A549 treated with RU486 at 1 μM for 4 hours (cell line): ENCODE data around the gene KIR3DL3. TPM values are rescaled to one million over a fixed set of nuclear protein-coding genes. Genes with fewer than 3 reads are reported as not detected.

Experiments
- total RNA-seq: library from RNA; stranded (reverse); fragments of 200-300 nt; extraction: Qiagen RNA extraction; gene quantifications from 5 replicates; pipeline ENCODE4 v1.2.3, GENCODE V29; 2022; ENCODE audit warnings: low read depth

Gene KIR3DL3
- not detected in 5 replicates for total RNA-seq

GRCh38 chr19:54724142-54724541 is at the start of gene KIR3DL3:
TSS of gene KIR3DL3 (plus strand) at chr19:54724442. CDS start at chr19:54724497, 55 bp downstream.

DNA sequence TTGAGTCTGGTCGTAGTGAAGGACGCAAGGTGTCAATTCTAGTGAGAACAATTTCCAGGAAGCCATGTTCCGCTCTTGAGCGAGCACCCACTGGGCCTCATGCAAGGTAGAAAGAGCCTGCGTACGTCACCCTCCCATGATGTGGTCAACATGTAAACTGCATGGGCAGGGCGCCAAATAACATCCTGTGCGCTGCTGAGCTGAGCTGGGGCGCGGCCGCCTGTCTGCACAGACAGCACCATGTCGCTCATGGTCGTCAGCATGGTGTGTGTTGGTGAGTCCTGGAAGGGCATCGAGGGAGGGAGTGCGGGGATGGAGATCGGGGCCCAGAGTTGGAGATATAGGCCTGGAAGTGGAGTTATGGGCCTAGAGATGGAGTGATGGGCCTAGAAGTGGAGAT is 14.1 kb downstream of the KIR3DL3 start, which contains the start of gene KIR2DL3:
KIR2DL3 (plus strand) TSS at position 208 of the 400 bp plus-strand sequence; CDS start at position 241, 33 bp downstream.

DNA sequence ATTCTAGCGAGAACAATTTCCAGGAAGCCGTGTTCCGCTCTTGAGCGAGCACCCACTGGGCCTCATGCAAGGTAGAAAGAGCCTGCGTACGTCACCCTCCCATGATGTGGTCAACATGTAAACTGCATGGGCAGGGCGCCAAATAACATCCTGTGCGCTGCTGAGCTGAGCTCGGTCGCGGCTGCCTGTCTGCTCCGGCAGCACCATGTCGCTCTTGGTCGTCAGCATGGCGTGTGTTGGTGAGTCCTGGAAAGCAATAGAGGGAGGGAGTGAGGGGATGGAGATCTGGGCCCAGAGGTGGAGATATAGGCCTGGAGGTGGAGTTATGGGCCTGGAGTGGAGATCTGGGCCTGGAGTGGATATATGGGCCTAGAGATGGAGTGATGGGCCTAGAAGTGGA is 45.4 kb downstream of the KIR3DL3 start, which contains the start of gene KIR2DL1:
KIR2DL1 (plus strand) TSS at position 148 of the 400 bp plus-strand sequence; CDS start at position 206, 58 bp downstream.

Other genes starting within 250 kb of the KIR3DL3 start
- gene LAIR2, start 221.6 kb upstream of the KIR3DL3 start, total RNA-seq = not detected in 5 replicates
- not detected in 5 replicates for gene LILRA2, start 150.7 kb upstream of the KIR3DL3 start, total RNA-seq
- not detected in 5 replicates for gene LILRA1, start 130.8 kb upstream of the KIR3DL3 start, total RNA-seq
- 0.03 TPM in 1 of 5 replicates, not detected in the others for gene LILRB1, start 94.0 kb upstream of the KIR3DL3 start, total RNA-seq
- not detected in 5 replicates for gene LILRB4, start 61.5 kb upstream of the KIR3DL3 start, total RNA-seq
- gene KIR2DL3, start 14.1 kb downstream of the KIR3DL3 start, total RNA-seq = not detected in 5 replicates
- not detected in 5 replicates for gene KIR2DL1, start 45.4 kb downstream of the KIR3DL3 start, total RNA-seq
- not detected in 5 replicates for gene KIR2DL4, start 79.2 kb downstream of the KIR3DL3 start, total RNA-seq
- gene KIR3DL1, start 92.0 kb downstream of the KIR3DL3 start, total RNA-seq = not detected in 5 replicates
- not detected in 5 replicates for gene KIR2DS4, start 108.2 kb downstream of the KIR3DL3 start, total RNA-seq
- not detected in 5 replicates for gene KIR3DL2, start 126.0 kb downstream of the KIR3DL3 start, total RNA-seq
- not detected in 5 replicates for gene FCAR, start 149.8 kb downstream of the KIR3DL3 start, total RNA-seq
- gene NCR1, start 181.7 kb downstream of the KIR3DL3 start, total RNA-seq = not detected in 5 replicates
- not detected in 5 replicates for gene NLRP7, start 223.1 kb downstream of the KIR3DL3 start, total RNA-seq
- 24.0 to 26.8 TPM (median 25.2 TPM) in 5 replicates for gene NLRP2, start 241.9 kb downstream of the KIR3DL3 start, total RNA-seq